BJ (cell line): ENCODE results near the gene RELT. TPM values are rescaled to one million over a fixed set of nuclear protein-coding genes. Genes with fewer than 3 reads are reported as not detected.

Source experiments
- CTCF ChIA-PET: fragments of 350-600 bp; formaldehyde crosslinking; extraction: SDS; loops from one replicate; lab custom pipeline; 2021; ENCODE audit warnings: antibody characterized with exemption, inconsistent platforms; lab: Yijun Ruan, JAX
- POLR2A ChIA-PET: fragments of 300-600 bp; sonication (Branson Sonifier 250); formaldehyde crosslinking; extraction: SDS; loops from one replicate; lab custom pipeline; 2021; ENCODE audit warnings: antibody characterized with exemption; lab: Charles Lee
- DNase-seq: peaks from one replicate; pipeline ENCODE4 v3.0.0-alpha.2; 2011; ENCODE audit warnings: low read depth
- H3K27me3 ChIP-seq: 2 replicates; pipeline ENCODE4 v1.6.0; 2011; ENCODE audit warnings: low read length; ENCODE audit not compliant: control insufficient read depth, insufficient read depth
- H3K36me3 ChIP-seq: 2 replicates; pipeline ENCODE4 v1.5.1; 2011; ENCODE audit warnings: low read length; ENCODE audit not compliant: control insufficient read depth, insufficient read depth
- H3K4me3 ChIP-seq: 2 replicates; pipeline ENCODE4 v1.5.1; 2011; ENCODE audit warnings: low read depth, mild to moderate bottlenecking, control low read depth, low read length
- polyA plus RNA-seq: library from polyadenylated mRNA; depleted of rRNA; stranded (reverse); fragments of >200 nt; gene quantifications from 2 replicates; pipeline ENCODE4 v1.2.3, GENCODE V29; 2011
- TF ChIP-seq, protein P1 (sequence below): IDR thresholded peaks from 2 replicates; pipeline ENCODE4 v1.5.1; 2011; ENCODE audit warnings: low read depth, mild to moderate bottlenecking, control low read depth, inconsistent platforms, low read length, moderate library complexity; ENCODE audit not compliant: insufficient read depth

RELT gene
- polyA plus RNA-seq, 1 experiment, result 3.7 TPM

GRCh38 chr11:73399636-73400035 is 23.4 kb downstream of the RELT start:
- POLR2A ChIA-PET, result no interaction called here
- Histone ChIP-seq H3K27me3 (no peaks in the 10 kb centered on the region), H3K36me3 (peaks cover 6% of the 10 kb centered on the region), H3K4me3 (no peak overlapping the region)
- no peak for DNase-seq
- CTCF ChIA-PET, result interaction anchor here (0.7 to 9.7 kb wide), 9 partner anchors 12 to 263 kb away, joined by 3 to 100 read pairs (median 4); partner anchors contain the start of gene RELT
- TF ChIP-seq, protein P1, sequence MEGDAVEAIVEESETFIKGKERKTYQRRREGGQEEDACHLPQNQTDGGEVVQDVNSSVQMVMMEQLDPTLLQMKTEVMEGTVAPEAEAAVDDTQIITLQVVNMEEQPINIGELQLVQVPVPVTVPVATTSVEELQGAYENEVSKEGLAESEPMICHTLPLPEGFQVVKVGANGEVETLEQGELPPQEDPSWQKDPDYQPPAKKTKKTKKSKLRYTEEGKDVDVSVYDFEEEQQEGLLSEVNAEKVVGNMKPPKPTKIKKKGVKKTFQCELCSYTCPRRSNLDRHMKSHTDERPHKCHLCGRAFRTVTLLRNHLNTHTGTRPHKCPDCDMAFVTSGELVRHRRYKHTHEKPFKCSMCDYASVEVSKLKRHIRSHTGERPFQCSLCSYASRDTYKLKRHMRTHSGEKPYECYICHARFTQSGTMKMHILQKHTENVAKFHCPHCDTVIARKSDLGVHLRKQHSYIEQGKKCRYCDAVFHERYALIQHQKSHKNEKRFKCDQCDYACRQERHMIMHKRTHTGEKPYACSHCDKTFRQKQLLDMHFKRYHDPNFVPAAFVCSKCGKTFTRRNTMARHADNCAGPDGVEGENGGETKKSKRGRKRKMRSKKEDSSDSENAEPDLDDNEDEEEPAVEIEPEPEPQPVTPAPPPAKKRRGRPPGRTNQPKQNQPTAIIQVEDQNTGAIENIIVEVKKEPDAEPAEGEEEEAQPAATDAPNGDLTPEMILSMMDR, result no peak

DNA sequence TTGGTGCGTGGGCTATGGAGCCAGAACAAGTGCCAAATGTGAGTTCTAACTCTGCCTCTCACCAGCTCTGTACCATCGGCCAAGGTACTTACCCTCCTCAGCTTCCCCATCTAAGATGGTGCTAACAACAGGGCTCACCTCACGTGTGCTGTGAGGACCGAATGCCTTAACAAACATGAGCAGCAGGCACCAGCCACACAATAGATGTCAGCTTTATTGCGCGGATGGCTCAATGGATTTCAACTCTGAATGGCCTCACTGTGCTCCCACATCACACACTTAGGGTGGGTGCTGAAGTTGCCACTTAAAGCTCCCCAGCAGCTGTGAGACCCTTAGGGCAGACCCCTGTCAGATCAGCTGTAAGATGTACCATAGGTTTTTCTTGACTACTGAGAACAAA is 24.1 kb downstream of the RELT start:
- H3K4me3 ChIP-seq, result no peak overlapping the region
- peaks cover 3% of the 10 kb centered on the region for H3K36me3 ChIP-seq
- ChIA-PET CTCF (interaction anchor here (1.1 to 9.7 kb wide), 10 partner anchors 10 to 262 kb away, joined by 3 to 100 read pairs (median 5); partner anchors contain the start of gene RELT), POLR2A (no interaction called here)
- DNase-seq, result no peak
- H3K27me3 ChIP-seq, result no peaks in the 10 kb centered on the region
- TF ChIP-seq, protein P1, result no peak

GRCh38 chr11:73401217-73401923 is 25.2 kb downstream of the RELT start:
- TF ChIP-seq, protein P1, result no peak
- Histone ChIP-seq H3K36me3 (peaks cover 6% of the 10 kb centered on the region), H3K27me3 (no peaks in the 10 kb centered on the region), H3K4me3 (no peak overlapping the region)
- no peak for DNase-seq
- POLR2A ChIA-PET, result no interaction called here
- CTCF ChIA-PET, result interaction anchor here (0.8 to 9.7 kb wide), 11 partner anchors 8 to 261 kb away, joined by 4 to 100 read pairs (median 4); partner anchors contain the start of gene RELT

- Histone ChIP-seq H3K4me3 (no peak overlapping the region), H3K36me3 (peaks cover 6% of the 10 kb centered on the region), H3K27me3 (no peaks in the 10 kb centered on the region)
- CTCF ChIA-PET, result interaction anchor here (0.8 to 9.7 kb wide), 10 partner anchors 9 to 260 kb away, joined by 3 to 100 read pairs (median 4); partner anchors contain the start of gene RELT
- TF ChIP-seq, protein P1, result no peak
- POLR2A ChIA-PET, result no interaction called here
- DNase-seq, result no peak
These were observed 26.0 kb downstream of the RELT start for GRCh38 chr11:73401924-73402833.

GRCh38 chr11:73402834-73403185 is 26.6 kb downstream of the RELT start:
- CTCF ChIA-PET, result interaction anchor here (0.5 to 9.7 kb wide), 7 partner anchors 10 to 259 kb away, joined by 3 to 100 read pairs (median 5); no protein-coding TSS in a partner anchor
- TF ChIP-seq, protein P1, result peak; percentile 39
- H3K27me3 ChIP-seq, result no peaks in the 10 kb centered on the region
- H3K4me3 ChIP-seq, result no peak overlapping the region
- POLR2A ChIA-PET, result no interaction called here
- DNase-seq, result no peak
- H3K36me3 ChIP-seq, result peaks cover 6% of the 10 kb centered on the region
